HepG2 (cell line): ENCODE results near the gene SLC4A9. TPM values are rescaled to one million over a fixed set of nuclear protein-coding genes. Genes with fewer than 3 reads are reported as not detected.

Experiments
- AKNA ChIP-seq: sonication (generic); formaldehyde crosslinking; IDR thresholded peaks from 2 replicates; pipeline ENCODE4 v1.4.0; 2020; ENCODE audit warnings: missing genetic modification reagents, borderline replicate concordance
- ASH2L ChIP-seq: fragments of 300-600, 200-600 bp; sonication (generic); IDR thresholded peaks from 2 replicates; pipeline ENCODE4 v1.7.0; 2017; ENCODE audit warnings: low read depth, mild to moderate bottlenecking, moderate library complexity, mixed read lengths, low read length; ENCODE audit not compliant: insufficient read length
- KLF11 ChIP-seq: IDR thresholded peaks from 2 replicates; pipeline ENCODE4 v1.6.1; 2016; ENCODE audit warnings: missing compliant biosample characterization
- MYPOP ChIP-seq: sonication (generic); formaldehyde crosslinking; IDR thresholded peaks from 2 replicates; pipeline ENCODE4 v1.8.1; 2023; ENCODE audit warnings: mild to moderate bottlenecking, moderate library complexity, missing genetic modification reagents
- PAWR ChIP-seq: sonication (generic); formaldehyde crosslinking; IDR thresholded peaks from 2 replicates; pipeline ENCODE4 v1.4.0; 2020; ENCODE audit warnings: missing genetic modification reagents, mild to moderate bottlenecking, borderline replicate concordance
- SP5 ChIP-seq: IDR thresholded peaks from 2 replicates; pipeline ENCODE4 v1.6.1; 2016; ENCODE audit warnings: low read depth, borderline replicate concordance
- ZBTB4 ChIP-seq: sonication (generic); formaldehyde crosslinking; IDR thresholded peaks from 2 replicates; pipeline ENCODE4 v1.4.0; 2020; ENCODE audit warnings: missing genetic modification reagents, mild to moderate bottlenecking, borderline replicate concordance
- polyA plus RNA-seq, 8 experiments: library from polyadenylated mRNA; depleted of rRNA in 3 of 8; stranded (reverse) in 7 of 8; unstranded in 1 of 8; fragments of >200 nt; fragmentation: Illumina TruSeq in 4 of 8; extraction: Trizol in 4 of 8; gene quantifications; 2 replicates each; pipeline versions ENCODE4 v1.2.1 to v1.2.3, GENCODE V29; 2011 to 2016; ENCODE audit warnings: low read depth in 4 of 8, missing spikeins in 1 of 8, mixed read lengths in 1 of 8; ENCODE audit not compliant: insufficient read depth in 1 of 8
- total RNA-seq, 5 experiments: library from RNA; depleted of rRNA; stranded (reverse); fragments of >200 nt; fragmentation: Illumina TruSeq; extraction: Trizol; gene quantifications; 2 replicates each; pipeline ENCODE4 v1.2.3, GENCODE V29; 2016; ENCODE audit warnings: low read depth in 1 of 5
- TF ChIP-seq, protein P1 (sequence below), 2 experiments: sonication (generic) in 1 of 2; formaldehyde crosslinking in 1 of 2; IDR thresholded peaks; 2 replicates each; pipeline versions ENCODE4 v1.4.0 to v1.6.1; 2016 to 2020; ENCODE audit warnings: borderline replicate concordance in 1 of 2, low read depth in 1 of 2, mild to moderate bottlenecking in 1 of 2, missing genetic modification reagents in 1 of 2
- TF ChIP-seq, protein P2 (sequence below): sonication (generic); formaldehyde crosslinking; IDR thresholded peaks from 2 replicates; pipeline ENCODE4 v1.9.0; 2021; ENCODE audit warnings: missing genetic modification reagents, mild to moderate bottlenecking, borderline replicate concordance
- TF ChIP-seq, protein P3 (sequence below): sonication (generic); formaldehyde crosslinking; IDR thresholded peaks from 2 replicates; pipeline ENCODE4 v1.8.1; 2023; ENCODE audit warnings: missing genetic modification reagents, inconsistent platforms, borderline replicate concordance

Gene SLC4A9
- total and polyA plus RNA-seq, 2 of the 13 experiments (the other 11 are each of a cell fraction or from before 2014, with no cell fraction given): not detected

GRCh38 chr5:140345919-140346347 is 14.1 kb upstream of the SLC4A9 start (continued):
- TF ChIP-seq, protein P1, sequence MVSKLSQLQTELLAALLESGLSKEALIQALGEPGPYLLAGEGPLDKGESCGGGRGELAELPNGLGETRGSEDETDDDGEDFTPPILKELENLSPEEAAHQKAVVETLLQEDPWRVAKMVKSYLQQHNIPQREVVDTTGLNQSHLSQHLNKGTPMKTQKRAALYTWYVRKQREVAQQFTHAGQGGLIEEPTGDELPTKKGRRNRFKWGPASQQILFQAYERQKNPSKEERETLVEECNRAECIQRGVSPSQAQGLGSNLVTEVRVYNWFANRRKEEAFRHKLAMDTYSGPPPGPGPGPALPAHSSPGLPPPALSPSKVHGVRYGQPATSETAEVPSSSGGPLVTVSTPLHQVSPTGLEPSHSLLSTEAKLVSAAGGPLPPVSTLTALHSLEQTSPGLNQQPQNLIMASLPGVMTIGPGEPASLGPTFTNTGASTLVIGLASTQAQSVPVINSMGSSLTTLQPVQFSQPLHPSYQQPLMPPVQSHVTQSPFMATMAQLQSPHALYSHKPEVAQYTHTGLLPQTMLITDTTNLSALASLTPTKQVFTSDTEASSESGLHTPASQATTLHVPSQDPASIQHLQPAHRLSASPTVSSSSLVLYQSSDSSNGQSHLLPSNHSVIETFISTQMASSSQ (IDR thresholded peaks at IDR 0.05; ENCODE audit: low read depth): no peak
- TF ChIP-seq, protein P1 (CRISPR knock-in tag; IDR thresholded peaks at IDR 0.05; ENCODE audit: borderline replicate concordance): no peak
- TF ChIP-seq, protein P2, sequence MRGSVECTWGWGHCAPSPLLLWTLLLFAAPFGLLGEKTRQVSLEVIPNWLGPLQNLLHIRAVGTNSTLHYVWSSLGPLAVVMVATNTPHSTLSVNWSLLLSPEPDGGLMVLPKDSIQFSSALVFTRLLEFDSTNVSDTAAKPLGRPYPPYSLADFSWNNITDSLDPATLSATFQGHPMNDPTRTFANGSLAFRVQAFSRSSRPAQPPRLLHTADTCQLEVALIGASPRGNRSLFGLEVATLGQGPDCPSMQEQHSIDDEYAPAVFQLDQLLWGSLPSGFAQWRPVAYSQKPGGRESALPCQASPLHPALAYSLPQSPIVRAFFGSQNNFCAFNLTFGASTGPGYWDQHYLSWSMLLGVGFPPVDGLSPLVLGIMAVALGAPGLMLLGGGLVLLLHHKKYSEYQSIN (CRISPR knock-in tag): no peak
- TF ChIP-seq, protein P3, sequence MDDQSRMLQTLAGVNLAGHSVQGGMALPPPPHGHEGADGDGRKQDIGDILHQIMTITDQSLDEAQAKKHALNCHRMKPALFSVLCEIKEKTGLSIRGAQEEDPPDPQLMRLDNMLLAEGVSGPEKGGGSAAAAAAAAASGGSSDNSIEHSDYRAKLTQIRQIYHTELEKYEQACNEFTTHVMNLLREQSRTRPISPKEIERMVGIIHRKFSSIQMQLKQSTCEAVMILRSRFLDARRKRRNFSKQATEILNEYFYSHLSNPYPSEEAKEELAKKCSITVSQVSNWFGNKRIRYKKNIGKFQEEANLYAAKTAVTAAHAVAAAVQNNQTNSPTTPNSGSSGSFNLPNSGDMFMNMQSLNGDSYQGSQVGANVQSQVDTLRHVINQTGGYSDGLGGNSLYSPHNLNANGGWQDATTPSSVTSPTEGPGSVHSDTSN (CRISPR knock-in tag): no peak
- TF ChIP-seq PAWR (CRISPR knock-in tag): no peak
- TF ChIP-seq MYPOP (CRISPR knock-in tag): no peak
- TF ChIP-seq AKNA (CRISPR knock-in tag): no peak
- no peak for TF ChIP-seq SP5 (CRISPR knock-in tag)
- peak; percentile 58 for TF ChIP-seq ASH2L
- peak; percentile 32; the same call in 1 of the 2 replicates for TF ChIP-seq ZBTB4 (CRISPR knock-in tag)
- TF ChIP-seq KLF11: 0 out of 2 replicates have a peak, but pooled peaks have one; percentile 40
